PC-9 (cell line): Measurements from ENCODE around the gene SYT1. TPM values are rescaled to one million over a fixed set of nuclear protein-coding genes. Genes with fewer than 3 reads are reported as not detected.
"Not testable (repeated sequence)": the region's sequence is repeated elsewhere in the genome, so short reads cannot be mapped to it uniquely, and the experiment has no call there.

Source experiments
- BruUV-seq: library from RNA; stranded (reverse); fragments of 400-500 nt; replicated peaks from 2 replicates; lab custom pipeline; 2021; lab: Mats Ljungman, UMichigan
- CTCF ChIA-PET: fragments of 300-600 bp; sonication (Branson Sonifier 250); formaldehyde crosslinking; loops from one replicate; lab custom pipeline; 2022; ENCODE audit warnings: antibody characterized with exemption; lab: Charles Lee
- POLR2A ChIA-PET: fragments of 300-600 bp; sonication (Branson Sonifier 250); formaldehyde crosslinking; loops from one replicate; lab custom pipeline; 2022; ENCODE audit warnings: antibody characterized with exemption; ENCODE audit not compliant: unreplicated experiment; lab: Charles Lee
- DNase-seq, 2 experiments: peaks; one replicate each; pipeline versions ENCODE4 v3.0.0 to v3.0.0-alpha.2; 2015 to 2022; ENCODE audit warnings: mixed read lengths in 1 of 2
- H2AFZ ChIP-seq: fragments of 200-600 bp; sonication (generic); 2 replicates; pipeline ENCODE4 v1.8.1; 2017; ENCODE audit warnings: antibody characterized with exemption
- H3F3A ChIP-seq: fragments of 200-600 bp; sonication (generic); 2 replicates; pipeline ENCODE4 v1.8.1; 2017; ENCODE audit warnings: antibody characterized with exemption, mild to moderate bottlenecking, low read depth; ENCODE audit not compliant: insufficient read depth
- H3K27ac ChIP-seq: fragments of 200-600 bp; sonication (generic); 2 replicates; pipeline ENCODE4 v1.6.1; 2016; ENCODE audit warnings: mixed run types
- H3K27me3 ChIP-seq: fragments of 200-600 bp; sonication (generic); 2 replicates; pipeline ENCODE4 v1.6.1; 2016; ENCODE audit warnings: low read depth, mixed run types; ENCODE audit not compliant: insufficient read depth
- H3K36me3 ChIP-seq: fragments of 200-600 bp; sonication (generic); 2 replicates; pipeline ENCODE4 v1.6.1; 2016; ENCODE audit warnings: low read depth, mixed run types
- H3K4me1 ChIP-seq: fragments of 200-600 bp; sonication (generic); replicated peaks from 2 replicates; pipeline ENCODE4 v1.6.1; 2016; ENCODE audit warnings: mixed run types; ENCODE audit not compliant: insufficient read depth
- H3K4me2 ChIP-seq: fragments of 200-600 bp; sonication (generic); 2 replicates; pipeline ENCODE4 v1.6.1; 2017; ENCODE audit warnings: mixed run types
- H3K4me3 ChIP-seq: fragments of 200-600 bp; sonication (generic); 2 replicates; pipeline ENCODE4 v1.6.1; 2016; ENCODE audit warnings: mixed run types
- H3K79me2 ChIP-seq: fragments of 200-600 bp; sonication (generic); 2 replicates; pipeline ENCODE4 v1.6.1; 2017; ENCODE audit warnings: low read depth, mixed run types
- H3K9me2 ChIP-seq: fragments of 200-600 bp; sonication (generic); 2 replicates; pipeline ENCODE4 v1.8.1; 2017; ENCODE audit warnings: mild to moderate bottlenecking; ENCODE audit not compliant: insufficient read depth
- H3K9me3 ChIP-seq: fragments of 200-600 bp; sonication (generic); 2 replicates; pipeline ENCODE4 v1.8.1; 2016; ENCODE audit warnings: low read depth; ENCODE audit not compliant: insufficient read depth
- H4K20me1 ChIP-seq: fragments of 200-600 bp; sonication (generic); 2 replicates; pipeline ENCODE4 v1.8.1; 2017; ENCODE audit not compliant: insufficient read depth
- EZH2 ChIP-seq: fragments of 200-600 bp; sonication (generic); IDR thresholded peaks from 2 replicates; pipeline ENCODE4 v1.8.0; 2017; ENCODE audit warnings: antibody characterized with exemption, low read depth
- intact Hi-C: fragments of 100-400 bp; cut with micrococcal nuclease; formaldehyde crosslinking; loops from one replicate; pipeline ENCODE4 v1.10.0; 2022; ENCODE audit not compliant: unreplicated experiment
- total RNA-seq: library from RNA; stranded (reverse); gene quantifications from 2 replicates; pipeline ENCODE4 v1.2.3, GENCODE V29; 2021
- TF ChIP-seq, protein P1 (sequence below): fragments of 200-600 bp; sonication (generic); conservative IDR thresholded peaks from 2 replicates; pipeline ENCODE4 v1.6.1; 2017; ENCODE audit warnings: mixed run types, antibody characterized with exemption, mild to moderate bottlenecking, moderate library complexity

The SYT1 gene
- total RNA-seq, 1 experiment from 2014 or later, result 1.2 TPM

DNA sequence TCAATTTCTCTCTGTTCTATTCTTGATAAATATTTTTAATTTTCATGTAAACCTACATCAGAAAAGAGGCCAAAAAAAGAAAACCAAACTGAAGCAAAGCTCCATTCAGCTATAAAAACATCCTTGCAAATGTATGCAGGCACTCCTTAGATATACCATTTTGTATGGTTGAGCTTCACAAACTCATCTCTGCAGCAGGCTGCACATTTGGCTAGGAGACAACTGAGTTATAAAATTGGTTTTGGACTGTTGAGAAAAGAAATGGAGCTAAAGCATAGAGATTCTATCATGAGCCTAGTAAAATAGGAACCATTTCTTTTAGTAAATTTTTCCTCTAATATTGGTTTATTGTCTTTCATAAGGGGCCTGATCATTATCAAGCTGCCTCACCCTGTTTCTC, 156.4 kb downstream of the SYT1 start:
- DNase-seq, result no peak
- no peak for TF ChIP-seq EZH2
- TF ChIP-seq, protein P1, sequence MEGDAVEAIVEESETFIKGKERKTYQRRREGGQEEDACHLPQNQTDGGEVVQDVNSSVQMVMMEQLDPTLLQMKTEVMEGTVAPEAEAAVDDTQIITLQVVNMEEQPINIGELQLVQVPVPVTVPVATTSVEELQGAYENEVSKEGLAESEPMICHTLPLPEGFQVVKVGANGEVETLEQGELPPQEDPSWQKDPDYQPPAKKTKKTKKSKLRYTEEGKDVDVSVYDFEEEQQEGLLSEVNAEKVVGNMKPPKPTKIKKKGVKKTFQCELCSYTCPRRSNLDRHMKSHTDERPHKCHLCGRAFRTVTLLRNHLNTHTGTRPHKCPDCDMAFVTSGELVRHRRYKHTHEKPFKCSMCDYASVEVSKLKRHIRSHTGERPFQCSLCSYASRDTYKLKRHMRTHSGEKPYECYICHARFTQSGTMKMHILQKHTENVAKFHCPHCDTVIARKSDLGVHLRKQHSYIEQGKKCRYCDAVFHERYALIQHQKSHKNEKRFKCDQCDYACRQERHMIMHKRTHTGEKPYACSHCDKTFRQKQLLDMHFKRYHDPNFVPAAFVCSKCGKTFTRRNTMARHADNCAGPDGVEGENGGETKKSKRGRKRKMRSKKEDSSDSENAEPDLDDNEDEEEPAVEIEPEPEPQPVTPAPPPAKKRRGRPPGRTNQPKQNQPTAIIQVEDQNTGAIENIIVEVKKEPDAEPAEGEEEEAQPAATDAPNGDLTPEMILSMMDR, result no peak
- H3K79me2 ChIP-seq, result no peaks in the 10 kb centered on the region
- BruUV-seq, result no TSS peak
- no peaks in the 10 kb centered on the region for H3K9me3 ChIP-seq
- no peak overlapping the region for H2AFZ ChIP-seq
- no peaks in the 10 kb centered on the region for H4K20me1 ChIP-seq
- H3K27me3 ChIP-seq, result no peaks in the 10 kb centered on the region
- ChIA-PET CTCF (no interaction called here), POLR2A (no interaction called here)
- no peak overlapping the region for H3K4me3 ChIP-seq
- no peaks in the 10 kb centered on the region for H3K4me1 ChIP-seq
- H3K36me3 ChIP-seq, result no peaks in the 10 kb centered on the region
- no peak overlapping the region for H3K27ac ChIP-seq
- H3K4me2 ChIP-seq, result no peak overlapping the region
- H3F3A ChIP-seq, result no peaks in the 10 kb centered on the region
- no peaks in the 10 kb centered on the region for H3K9me2 ChIP-seq
- intact Hi-C loops, result no loop called here

DNA sequence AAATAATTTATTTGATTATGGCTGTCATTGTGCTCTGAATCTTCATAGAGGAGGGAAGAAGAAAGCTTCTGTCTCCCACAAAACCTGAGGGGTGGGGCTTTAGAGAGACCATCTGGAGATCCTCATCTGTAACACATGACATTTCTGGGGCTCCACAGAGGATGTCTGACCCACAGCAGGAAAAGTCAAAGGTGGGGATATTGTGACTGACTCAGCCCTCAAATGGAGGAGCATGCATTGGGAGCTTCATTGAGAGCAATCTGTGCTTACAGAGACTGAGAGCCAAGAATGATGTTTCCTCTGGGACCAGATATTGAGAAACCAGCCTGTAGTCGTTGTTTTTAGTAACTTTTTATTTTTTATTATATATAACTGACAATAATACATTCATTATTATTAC, 158.7 kb downstream of the SYT1 start:
- Histone ChIP-seq H3K4me1 (no peaks in the 10 kb centered on the region), H3K36me3 (no peaks in the 10 kb centered on the region), H3K79me2 (no peaks in the 10 kb centered on the region), H3K27me3 (no peaks in the 10 kb centered on the region), H3F3A (no peaks in the 10 kb centered on the region), H2AFZ (no peak overlapping the region), H3K9me3 (no peaks in the 10 kb centered on the region), H3K9me2 (no peaks in the 10 kb centered on the region), H3K27ac (no peak overlapping the region), H3K4me2 (no peak overlapping the region), H3K4me3 (no peak overlapping the region), H4K20me1 (no peaks in the 10 kb centered on the region)
- intact Hi-C loops, result no loop called here
- TF ChIP-seq, protein P1, result no peak
- TF ChIP-seq EZH2, result no peak
- CTCF ChIA-PET, result no interaction called here
- no peak for DNase-seq
- BruUV-seq, result no TSS peak
- POLR2A ChIA-PET, result no interaction called here

- Histone ChIP-seq H2AFZ (no peak overlapping the region), H4K20me1 (no peaks in the 10 kb centered on the region), H3K27ac (no peak overlapping the region), H3K79me2 (no peaks in the 10 kb centered on the region), H3K4me1 (no peaks in the 10 kb centered on the region), H3K4me3 (no peak overlapping the region), H3F3A (no peaks in the 10 kb centered on the region), H3K36me3 (no peaks in the 10 kb centered on the region), H3K9me2 (no peaks in the 10 kb centered on the region), H3K4me2 (no peak overlapping the region), H3K27me3 (no peaks in the 10 kb centered on the region), H3K9me3 (no peaks in the 10 kb centered on the region)
- no peak for DNase-seq
- intact Hi-C loops, result no loop called here
- ChIA-PET CTCF (no interaction called here), POLR2A (no interaction called here)
- BruUV-seq, result no TSS peak
- no peak for TF ChIP-seq EZH2
These were observed 159.2 kb downstream of the SYT1 start for GRCh38 chr12:79023784-79024183.

DNA sequence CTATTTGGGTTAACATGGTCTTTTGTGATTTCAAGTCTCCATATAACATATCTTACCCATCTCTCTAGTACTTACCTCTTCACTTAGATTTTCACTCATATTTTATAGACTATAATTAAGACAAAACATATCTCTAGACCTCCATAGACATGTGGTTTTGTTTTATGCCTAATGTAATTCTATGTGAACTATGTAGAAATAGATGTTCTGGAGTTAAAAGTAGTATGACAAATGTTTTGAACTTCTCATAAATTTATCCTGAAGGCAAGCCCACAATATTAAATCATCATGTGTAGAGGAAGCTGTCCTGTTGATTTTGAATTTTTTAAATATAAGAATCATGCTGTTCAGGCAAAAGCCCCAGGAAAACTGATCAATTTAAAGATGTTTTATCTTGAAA, 169.2 kb downstream of the SYT1 start:
- CTCF ChIA-PET, result no interaction called here
- no peak overlapping the region for H2AFZ ChIP-seq
- H3K9me3 ChIP-seq, result no peaks in the 10 kb centered on the region
- POLR2A ChIA-PET, result no interaction called here
- no peak for DNase-seq
- no peaks in the 10 kb centered on the region for H3F3A ChIP-seq
- H3K4me3 ChIP-seq, result no peak overlapping the region
- H3K9me2 ChIP-seq, result no peaks in the 10 kb centered on the region
- H3K36me3 ChIP-seq, result no peaks in the 10 kb centered on the region
- H3K4me2 ChIP-seq, result no peak overlapping the region
- H4K20me1 ChIP-seq, result no peaks in the 10 kb centered on the region
- BruUV-seq, result no TSS peak
- no peaks in the 10 kb centered on the region for H3K27me3 ChIP-seq
- intact Hi-C loops, result no loop called here
- H3K27ac ChIP-seq, result no peak overlapping the region
- no peak for TF ChIP-seq EZH2
- TF ChIP-seq, protein P1, result no peak
- H3K4me1 ChIP-seq, result no peaks in the 10 kb centered on the region
- H3K79me2 ChIP-seq, result no peaks in the 10 kb centered on the region

DNA sequence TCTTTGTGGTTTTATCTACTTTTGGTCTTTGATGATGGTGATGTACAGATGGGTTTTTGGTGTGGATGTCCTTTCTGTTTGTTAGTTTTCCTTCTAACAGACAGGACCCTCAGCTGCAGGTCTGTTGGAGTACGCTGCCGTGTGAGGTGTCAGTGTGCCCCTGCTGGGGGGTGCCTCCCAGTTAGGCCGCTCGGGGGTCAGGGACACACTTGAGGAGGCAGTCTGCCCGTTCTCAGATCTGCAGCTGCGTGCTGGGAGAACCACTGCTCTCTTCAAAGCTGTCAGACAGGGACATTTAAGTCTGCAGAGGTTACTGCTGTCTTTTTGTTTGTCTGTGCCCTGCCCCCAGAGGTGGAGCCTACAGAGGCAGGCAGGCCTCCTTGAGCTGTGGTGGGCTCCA, 180.2 kb downstream of the SYT1 start:
- intact Hi-C loops, H3K9me2 ChIP-seq, H3K4me1 ChIP-seq, H2AFZ ChIP-seq, H3K27ac ChIP-seq, H3K27me3 ChIP-seq, H4K20me1 ChIP-seq, H3K4me2 ChIP-seq, DNase-seq, H3K79me2 ChIP-seq, H3K9me3 ChIP-seq, BruUV-seq, H3F3A ChIP-seq, POLR2A ChIA-PET, H3K4me3 ChIP-seq, CTCF ChIA-PET, H3K36me3 ChIP-seq: not testable (repeated sequence)
